H1 (cell line): ENCODE data around the gene AWAT2. TPM values are rescaled to one million over a fixed set of nuclear protein-coding genes. Genes with fewer than 3 reads are reported as not detected.

ENCODE experiments used
- CTCF ChIA-PET: fragments of 300-600 bp; sonication (Branson Sonifier 250); formaldehyde crosslinking; loops from one replicate; lab custom pipeline; 2021; ENCODE audit not compliant: partially characterized antibody; lab: Charles Lee
- POLR2A ChIA-PET: fragments of 300-600 bp; sonication (Branson Sonifier 250); formaldehyde crosslinking; loops from one replicate; lab custom pipeline; 2021; ENCODE audit warnings: inconsistent platforms; ENCODE audit not compliant: partially characterized antibody; lab: Charles Lee
- DNase-seq, 2 experiments: peaks; one replicate each; pipeline versions ENCODE4 v3.0.0 to v3.0.0-alpha.2; 2010 to 2022; ENCODE audit warnings: low spot score in 2 of 2, low read depth in 1 of 2, mixed read lengths in 1 of 2
- FAIRE-seq: peaks from 2 replicates; lab custom pipeline; 2011; peaks lifted over from hg19 to GRCh38; lab: Jason Lieb, UNC
- H2AFZ ChIP-seq: 2 replicates; pipeline ENCODE4 v1.8.1; 2012; ENCODE audit warnings: low read length, inconsistent platforms
- H2AK5ac ChIP-seq: 2 replicates; pipeline ENCODE4 v1.6.1; 2013; ENCODE audit warnings: low read depth, low read length
- H2BK120ac ChIP-seq: replicated peaks from 2 replicates; pipeline ENCODE3; 2013; ENCODE audit warnings: low read depth, low read length, inconsistent platforms
- H2BK12ac ChIP-seq: 2 replicates; pipeline ENCODE4 v1.6.1; 2013; ENCODE audit warnings: low read depth, low read length
- H2BK15ac ChIP-seq: 2 replicates; pipeline ENCODE4 v1.6.1; 2013; ENCODE audit warnings: low read length
- H2BK20ac ChIP-seq: 2 replicates; pipeline ENCODE4 v1.6.1; 2013; ENCODE audit warnings: low read length
- H2BK5ac ChIP-seq: 2 replicates; pipeline ENCODE4 v1.6.1; 2013; ENCODE audit warnings: low read depth, low read length
- H3K14ac ChIP-seq: 2 replicates; pipeline ENCODE4 v1.6.1; 2013; ENCODE audit warnings: inconsistent platforms; ENCODE audit not compliant: insufficient read length
- H3K18ac ChIP-seq: 2 replicates; pipeline ENCODE4 v1.6.1; 2013; ENCODE audit warnings: low read length; ENCODE audit errors: extremely low read depth
- H3K23ac ChIP-seq: 2 replicates; pipeline ENCODE4 v1.6.1; 2013; ENCODE audit warnings: inconsistent platforms; ENCODE audit not compliant: insufficient read length
- H3K23me2 ChIP-seq: 2 replicates; pipeline ENCODE4 v1.6.1; 2013; ENCODE audit warnings: low read depth, low read length
- H3K27ac ChIP-seq: 2 replicates; pipeline ENCODE4 v1.6.1; 2011; ENCODE audit warnings: low read depth, low read length, inconsistent platforms
- H3K27me3 ChIP-seq, 4 experiments: replicated peaks in 1 of 4; 1 replicate in 1 of 4; 2 replicates in 3 of 4; pipeline versions ENCODE4 v1.6.1 to v1.8.1; 2011 to 2013; ENCODE audit warnings: low read length in 3 of 4, mild to moderate bottlenecking in 3 of 4, inconsistent platforms in 2 of 4, mixed read lengths in 2 of 4, moderate library complexity in 1 of 4; ENCODE audit not compliant: control insufficient read depth in 3 of 4, insufficient read depth in 3 of 4; ENCODE audit errors: extremely low read depth in 1 of 4
- H3K36me3 ChIP-seq, 4 experiments: 2 replicates each; pipeline versions ENCODE4 v1.6.1 to v1.8.1; 2011 to 2013; ENCODE audit warnings: mild to moderate bottlenecking in 4 of 4, low read length in 3 of 4, moderate library complexity in 2 of 4, control low read depth in 1 of 4, inconsistent platforms in 1 of 4; ENCODE audit not compliant: insufficient read depth in 4 of 4, control insufficient read depth in 2 of 4
- H3K4ac ChIP-seq: replicated peaks from 2 replicates; pipeline ENCODE3; 2013; ENCODE audit warnings: low read length, low read depth, mixed read lengths, inconsistent platforms; ENCODE audit not compliant: insufficient read length
- H3K4me1 ChIP-seq, 4 experiments: replicated peaks in 1 of 4; 1 replicate in 1 of 4; 2 replicates in 3 of 4; pipeline versions ENCODE4 v1.6.1 to v1.8.1; 2011 to 2013; ENCODE audit warnings: low read length in 3 of 4, inconsistent platforms in 2 of 4, mixed read lengths in 1 of 4; ENCODE audit not compliant: insufficient read depth in 4 of 4, control insufficient read depth in 3 of 4
- H3K4me2 ChIP-seq, 2 experiments: 2 replicates each; pipeline versions ENCODE4 v1.6.1 to v1.8.1; 2011 to 2013; ENCODE audit warnings: low read depth in 2 of 2, low read length in 2 of 2, control low read depth in 1 of 2, inconsistent platforms in 1 of 2, mild to moderate bottlenecking in 1 of 2; ENCODE audit not compliant: insufficient read depth in 1 of 2
- H3K4me3 ChIP-seq, 4 experiments: fragments of 200-600, 300-600 bp in 1 of 4; sonication (generic), shearing (Covaris generic), sonication (Bioruptor Twin) in 1 of 4; 2 replicates each; pipeline versions ENCODE4 v1.5.1 to v1.8.1; 2011 to 2016; ENCODE audit warnings: low read length in 4 of 4, low read depth in 3 of 4, control low read depth in 2 of 4, inconsistent platforms in 2 of 4, mild to moderate bottlenecking in 2 of 4, mixed read lengths in 1 of 4, moderate library complexity in 1 of 4; ENCODE audit not compliant: insufficient read depth in 2 of 4; ENCODE audit errors: extremely low read depth in 1 of 4
- H3K56ac ChIP-seq: replicated peaks from 2 replicates; pipeline ENCODE3; 2013; ENCODE audit warnings: low read depth, mild to moderate bottlenecking, mixed read lengths, low read length, inconsistent platforms; ENCODE audit not compliant: insufficient read length
- H3K79me1 ChIP-seq: 2 replicates; pipeline ENCODE4 v1.6.1; 2013; ENCODE audit warnings: low read depth, low read length, control low read depth
- H3K79me2 ChIP-seq, 2 experiments: 2 replicates each; pipeline versions ENCODE4 v1.6.1 to v1.8.1; 2012 to 2013; ENCODE audit warnings: low read length in 2 of 2, mild to moderate bottlenecking in 2 of 2, inconsistent platforms in 1 of 2; ENCODE audit not compliant: insufficient read depth in 2 of 2, control insufficient read depth in 1 of 2
- H3K9ac ChIP-seq, 4 experiments: replicated peaks in 1 of 4; 1 replicate in 1 of 4; 2 replicates in 3 of 4; pipeline versions ENCODE4 v1.6.1 to v1.8.1; 2011 to 2013; ENCODE audit warnings: low read depth in 3 of 4, low read length in 3 of 4, control low read depth in 2 of 4, mild to moderate bottlenecking in 2 of 4, moderate library complexity in 2 of 4, inconsistent platforms in 1 of 4; ENCODE audit errors: extremely low read depth in 1 of 4
- H3K9me3 ChIP-seq, 2 experiments: 2 replicates each; pipeline versions ENCODE4 v1.6.1 to v1.8.1; 2012 to 2013; ENCODE audit warnings: mild to moderate bottlenecking in 2 of 2, moderate library complexity in 2 of 2, control low read depth in 1 of 2, inconsistent platforms in 1 of 2, low read depth in 1 of 2, low read length in 1 of 2, mixed read lengths in 1 of 2; ENCODE audit not compliant: insufficient read depth in 2 of 2
- H4K20me1 ChIP-seq, 2 experiments: replicated peaks in 1 of 2; 2 replicates each; pipeline versions ENCODE3 to v1.8.1; 2011 to 2013; ENCODE audit warnings: inconsistent platforms in 2 of 2, low read length in 2 of 2, mild to moderate bottlenecking in 1 of 2; ENCODE audit not compliant: insufficient read depth in 2 of 2, control insufficient read depth in 1 of 2
- H4K5ac ChIP-seq: 2 replicates; pipeline ENCODE4 v1.6.1; 2013; ENCODE audit warnings: low read length, low read depth, mixed read lengths, inconsistent platforms; ENCODE audit not compliant: insufficient read length
- H4K8ac ChIP-seq: 2 replicates; pipeline ENCODE4 v1.8.0; 2013; ENCODE audit warnings: mild to moderate bottlenecking, moderate library complexity, low read length, inconsistent platforms; ENCODE audit not compliant: insufficient read depth; ENCODE audit errors: extremely low read depth
- H4K91ac ChIP-seq: replicated peaks from 2 replicates; pipeline ENCODE3; 2013; ENCODE audit warnings: low read length, mixed read lengths, inconsistent platforms; ENCODE audit not compliant: insufficient read length
- ASH2L ChIP-seq: fragments of 200-600, 300-600 bp; sonication (generic); IDR thresholded peaks from one replicate; pipeline ENCODE4 v1.7.1; 2017; ENCODE audit warnings: low read length
- CEBPB ChIP-seq: IDR thresholded peaks from 2 replicates; pipeline ENCODE4 v1.6.1; 2012; ENCODE audit warnings: low read depth, low read length
- EGR1 ChIP-seq: IDR thresholded peaks from 2 replicates; pipeline ENCODE4 v1.6.1; 2011; ENCODE audit warnings: low read depth, low read length, borderline replicate concordance
- HDAC2 ChIP-seq, 2 experiments: fragments of 300-600 bp in 1 of 2; sonication (generic) in 1 of 2; IDR thresholded peaks; 2 replicates each; pipeline ENCODE4 v1.6.1; 2011 to 2012; ENCODE audit warnings: low read depth in 2 of 2, low read length in 2 of 2, mild to moderate bottlenecking in 2 of 2, moderate library complexity in 2 of 2, borderline replicate concordance in 1 of 2, inconsistent platforms in 1 of 2
- KDM1A ChIP-seq: fragments of 200-600, 300-600 bp; sonication (generic); IDR thresholded peaks from 2 replicates; pipeline ENCODE4 v1.7.1; 2016; ENCODE audit warnings: mild to moderate bottlenecking, low read length, borderline replicate concordance
- NANOG ChIP-seq: IDR thresholded peaks from 2 replicates; pipeline ENCODE4 v1.6.1; 2011; ENCODE audit warnings: low read length, low read depth, mild to moderate bottlenecking, inconsistent platforms; ENCODE audit not compliant: insufficient read depth, poor library complexity, severe bottlenecking
- RBBP5 ChIP-seq: IDR thresholded peaks from 2 replicates; pipeline ENCODE4 v1.7.1; 2012; ENCODE audit warnings: low read depth, mild to moderate bottlenecking, inconsistent platforms, low read length, moderate library complexity, borderline replicate concordance
- SIRT6 ChIP-seq: IDR thresholded peaks from one replicate; pipeline ENCODE4 v1.7.1; 2012; ENCODE audit warnings: low read length, inconsistent platforms
- SIX5 ChIP-seq: IDR thresholded peaks from 2 replicates; pipeline ENCODE4 v1.6.1; 2011; ENCODE audit warnings: mild to moderate bottlenecking, low read depth, low read length
- SP1 ChIP-seq: IDR thresholded peaks from 2 replicates; pipeline ENCODE4 v1.6.1; 2011; ENCODE audit warnings: low read depth, low read length
- WGBS, 2 experiments: shearing (Covaris generic) in 1 of 2; methylation state at CpG; one replicate each; pipeline versions ENCODE4 v1.1.6 to v1.1.7; 2013 to 2015; ENCODE audit warnings: low lambda C conversion rate in 2 of 2, mixed read lengths in 2 of 2, inconsistent platforms in 1 of 2, low coverage in 1 of 2, missing lambda C conversion rate in 1 of 2; ENCODE audit not compliant: insufficient replicate concordance in 2 of 2, insufficient coverage in 1 of 2, insufficient read length in 1 of 2; ENCODE audit errors: extremely low coverage in 1 of 2, missing lambda C conversion rate in 1 of 2; 5-methylcytosine and 5-hydroxymethylcytosine counted together
- long read RNA-seq, 2 experiments: library from RNA in 1 of 2; library from capped mRNA in 1 of 2; stranded (forward); transcript quantifications; one replicate each; pipeline ENCODE4 v2.0.0, GENCODE V29; 2021; ENCODE audit warnings: inconsistent platforms in 1 of 2
- polyA minus RNA-seq, 3 experiments: library from RNA; depleted of rRNA, polyadenylated mRNA; stranded (reverse); fragments of >200 nt; gene quantifications; 1 replicate in 2 of 3; 2 replicates in 1 of 3; pipeline ENCODE4 v1.2.3, GENCODE V29; 2011
- polyA plus RNA-seq, 7 experiments: library from polyadenylated mRNA; depleted of rRNA in 3 of 7; stranded (reverse) in 5 of 7; unstranded in 2 of 7; fragments of >200 nt in 5 of 7; fragments of 200-250 nt in 2 of 7; gene quantifications; 1 replicate in 5 of 7; 2 replicates in 1 of 7; 4 replicates in 1 of 7; pipeline versions ENCODE4 v1.2.1 to v1.2.3, GENCODE V29; 2011 to 2013; ENCODE audit warnings: missing spikeins in 2 of 7, mixed read lengths in 2 of 7
- total RNA-seq: library from RNA; stranded (reverse); fragmentation: NEBNext Ultra II Directional; extraction: Animal tissue kit (Norgen Biotek cat#: 25700); gene quantifications from 2 replicates; pipeline ENCODE4 v1.2.1, GENCODE V29; 2021

AWAT2 gene, protein sequence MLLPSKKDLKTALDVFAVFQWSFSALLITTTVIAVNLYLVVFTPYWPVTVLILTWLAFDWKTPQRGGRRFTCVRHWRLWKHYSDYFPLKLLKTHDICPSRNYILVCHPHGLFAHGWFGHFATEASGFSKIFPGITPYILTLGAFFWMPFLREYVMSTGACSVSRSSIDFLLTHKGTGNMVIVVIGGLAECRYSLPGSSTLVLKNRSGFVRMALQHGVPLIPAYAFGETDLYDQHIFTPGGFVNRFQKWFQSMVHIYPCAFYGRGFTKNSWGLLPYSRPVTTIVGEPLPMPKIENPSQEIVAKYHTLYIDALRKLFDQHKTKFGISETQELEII
- total RNA-seq: not detected in 2 replicates
- not detected in 2 replicates for polyA plus RNA-seq (2011; rRNA removed)
- not detected for polyA plus RNA-seq (2011; cell fraction: cytosol; rRNA removed)
- not detected for polyA plus RNA-seq (2011; cell fraction: nucleus; rRNA removed)
- not detected in 4 replicates for polyA plus RNA-seq (2012, experiment 1 of 2)
- polyA plus RNA-seq (2012, experiment 2 of 2): not detected
- not detected for polyA plus RNA-seq (2013, experiment 1 of 2)
- not detected for polyA plus RNA-seq (2013, experiment 2 of 2)
- not detected in 2 replicates for polyA minus RNA-seq (2011; rRNA and poly(A)+ RNA removed)
- polyA minus RNA-seq (2011; cell fraction: cytosol; rRNA and poly(A)+ RNA removed): not detected
- not detected for polyA minus RNA-seq (2011; cell fraction: nucleus; rRNA and poly(A)+ RNA removed)
- long read RNA-seq, experiment 1: 0 reads
- long read RNA-seq, experiment 2: 0 reads

DNA sequence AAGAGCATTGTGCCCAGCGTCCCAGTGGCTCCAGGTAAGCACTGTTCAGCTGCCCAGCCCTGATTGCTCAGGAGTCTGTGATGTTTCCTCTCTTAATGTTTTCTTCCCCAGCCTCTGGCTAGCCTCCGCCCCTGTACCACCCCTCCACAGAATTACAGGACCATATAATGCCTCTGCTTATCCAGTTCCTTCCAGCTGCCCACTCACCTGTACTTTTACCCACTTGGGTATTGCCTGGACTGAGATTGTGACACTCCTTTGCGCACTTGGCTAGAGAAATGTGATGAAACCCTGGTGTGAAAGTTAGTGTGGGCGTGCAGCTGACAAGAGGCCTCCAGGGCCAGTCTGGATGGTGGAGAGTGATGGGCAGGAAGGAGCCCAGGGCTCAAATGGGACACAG lies at the start of gene AWAT2:
Gene AWAT2, minus strand, starts transcription at position 14 of the 400 bp plus-strand sequence. Its CDS starts 6 bp downstream, at position 8.
- Histone ChIP-seq H3K23ac (no peak within 1 kb of the TSS), H3K36me3 (no peaks in the 10 kb centered on the region), H3K4me1 (no peaks in the 10 kb centered on the region), H3K4me3 (no peak within 1 kb of the TSS), H2BK15ac (no peak within 1 kb of the TSS), H2BK12ac (no peak within 1 kb of the TSS), H2AK5ac (no peak within 1 kb of the TSS), H3K9ac (no peak within 1 kb of the TSS), H2BK5ac (no peak within 1 kb of the TSS), H3K79me1 (no peaks in the 10 kb centered on the region), H3K27ac (no peak within 1 kb of the TSS), H2BK20ac (no peak within 1 kb of the TSS), H3K4ac (no peak within 1 kb of the TSS), H4K5ac (no peak within 1 kb of the TSS), H3K79me2 (no peaks in the 10 kb centered on the region), H3K27me3 (no peaks in the 10 kb centered on the region), H3K18ac (no peak within 1 kb of the TSS), H3K4me2 (no peak within 1 kb of the TSS), H4K20me1 (no peaks in the 10 kb centered on the region), H3K14ac (no peak within 1 kb of the TSS), H3K23me2 (no peaks in the 10 kb centered on the region), H3K56ac (no peak within 1 kb of the TSS), H3K9me3 (no peaks in the 10 kb centered on the region), H2AFZ (no peak within 1 kb of the TSS), H4K8ac (no peak within 1 kb of the TSS), H2BK120ac (no peak within 1 kb of the TSS), H4K91ac (no peak within 1 kb of the TSS)
- DNase-seq: no peak
- ChIA-PET POLR2A (no interaction called here), CTCF (no interaction called here)
- no peak for FAIRE-seq
- WGBS, 2 experiments: 80% methylated on average over 3 of the region's 4 CpGs; no CpG with 5 or more reads in 1 of the 2 experiments
- no peak for TF ChIP-seq HDAC2 (IDR thresholded peaks at IDR 0.05; ENCODE audit: borderline replicate concordance in 1 of 2, low read depth in 2 of 2, low read length in 2 of 2)
- TF ChIP-seq EGR1: no peak
- no peak for TF ChIP-seq RBBP5
- TF ChIP-seq ASH2L: no peak
- TF ChIP-seq NANOG: no peak
- TF ChIP-seq SIRT6: no peak
- no peak for TF ChIP-seq SP1
- no peak for TF ChIP-seq CEBPB
- no peak for TF ChIP-seq SIX5
- TF ChIP-seq KDM1A: no peak
